Measurements from ENCODE around the gene ABITRAM. TPM values are rescaled to one million over a fixed set of nuclear protein-coding genes. Genes with fewer than 3 reads are reported as not detected.

ABITRAM gene
- total and polyA plus RNA-seq, 2 of the 13 experiments (the other 11 are each of a cell fraction or from before 2014, with no cell fraction given), result 10.2 to 21.6 TPM

GRCh38 chr9:108921200-108921599 lies 13.0 kb upstream of the ABITRAM start (continued):
- TF ChIP-seq ZNF569 (CRISPR knock-in tag; IDR thresholded peaks at IDR 0.05; ENCODE audit: borderline replicate concordance), result no peak

- Histone ChIP-seq H2AFZ (ENCODE audit: low read length) (no peak overlapping the region), H3K4me3 (replicated peaks in 1 of 3; ENCODE audit: insufficient read depth in 1 of 3, low read depth in 2 of 3, low read length in 3 of 3) (no peak overlapping the region), H3K79me2 (ENCODE audit: insufficient read depth, low read length) (peaks cover 21% of the 10 kb centered on the region), H3K4me2 (ENCODE audit: low read depth, low read length) (no peak overlapping the region), H3K4me1 (ENCODE audit: insufficient read depth, low read length) (peaks cover 31% of the 10 kb centered on the region), H3K27me3 (ENCODE audit: control insufficient read depth in 1 of 2, insufficient read depth in 2 of 2, low read length in 2 of 2) (no peaks in the 10 kb centered on the region), H3K9me3 (ENCODE audit: low read length) (no peaks in the 10 kb centered on the region), H4K20me1 (ENCODE audit: insufficient read depth, low read length) (no peaks in the 10 kb centered on the region), H3K9ac (ENCODE audit: insufficient read depth, low read depth, low read length) (no peak overlapping the region), H3K36me3 (replicated peaks in 1 of 2; ENCODE audit: control insufficient read depth in 1 of 2, insufficient read depth in 2 of 2, low read length in 2 of 2) (peaks cover 24 to 83% of the 10 kb centered on the region in 2 experiments), H3K27ac (ENCODE audit: extremely low read length, insufficient read depth, low read length) (no peak overlapping the region)
- peak; percentile 23 for TF ChIP-seq RBM22 (optimal IDR thresholded peaks at IDR 0.05; ENCODE audit: low read length)
- no peak for TF ChIP-seq TFDP2 (CRISPR knock-in tag; IDR thresholded peaks at IDR 0.05)
- ATAC-seq (no peak), FAIRE-seq (no peak), DNase-seq (ENCODE audit: low spot score) (no peak)
- in situ Hi-C loops (cut with HindIII; ENCODE audit: extremely low pct_ligation_motif_present, low pct_unique_long_range_greater_than_20kb) (no loop called here), intact Hi-C loops (cut with micrococcal nuclease; ENCODE audit: unreplicated experiment) (no loop called here)
- CTCF ChIA-PET (ENCODE audit: low intra/inter-chr PET ratio, low total read pairs), result no interaction called here
- no TSS peak for BruUV-seq (replicated peaks)
- POLR2A ChIA-PET, result no interaction called here
These were observed 9.7 kb upstream of the ABITRAM start for GRCh38 chr9:108924466-108924865.

- FAIRE-seq, result no peak
- Histone ChIP-seq H3K4me1 (ENCODE audit: insufficient read depth, low read length) (peaks cover 36% of the 10 kb centered on the region), H3K9me3 (ENCODE audit: low read length) (no peaks in the 10 kb centered on the region), H3K4me3 (replicated peaks in 1 of 3; ENCODE audit: insufficient read depth in 1 of 3, low read depth in 2 of 3, low read length in 3 of 3) (no peak overlapping the region), H3K4me2 (ENCODE audit: low read depth, low read length) (no peak overlapping the region), H3K79me2 (ENCODE audit: insufficient read depth, low read length) (peaks cover 59% of the 10 kb centered on the region), H3K27ac (ENCODE audit: extremely low read length, insufficient read depth, low read length) (no peak overlapping the region), H3K27me3 (ENCODE audit: control insufficient read depth in 1 of 2, insufficient read depth in 2 of 2, low read length in 2 of 2) (no peaks in the 10 kb centered on the region; a peak in 1 of 5 replicates), H2AFZ (ENCODE audit: low read length) (no peak overlapping the region), H4K20me1 (ENCODE audit: insufficient read depth, low read length) (no peaks in the 10 kb centered on the region), H3K36me3 (replicated peaks in 1 of 2; ENCODE audit: control insufficient read depth in 1 of 2, insufficient read depth in 2 of 2, low read length in 2 of 2) (peaks cover 22 to 67% of the 10 kb centered on the region in 2 experiments), H3K9ac (ENCODE audit: insufficient read depth, low read depth, low read length) (no peak overlapping the region)
- in situ Hi-C loops (cut with HindIII; ENCODE audit: extremely low pct_ligation_motif_present, low pct_unique_long_range_greater_than_20kb), result no loop called here
- BruUV-seq (replicated peaks), result no TSS peak
- TF ChIP-seq ZNF3 (CRISPR knock-in tag; IDR thresholded peaks at IDR 0.05), result no peak
- no peak for TF ChIP-seq NFATC3 (CRISPR knock-in tag; IDR thresholded peaks at IDR 0.05)
- TF ChIP-seq E2F5 (CRISPR knock-in tag; conservative IDR thresholded peaks at IDR 0.05), result no peak
- no peak for TF ChIP-seq SMAD3 (CRISPR knock-in tag; IDR thresholded peaks at IDR 0.05)
- TF ChIP-seq SMAD9 (CRISPR knock-in tag; IDR thresholded peaks at IDR 0.05), result no peak
- no peak for TF ChIP-seq MED1 (CRISPR knock-in tag; IDR thresholded peaks at IDR 0.05)
- TF ChIP-seq HNF4A (CRISPR knock-in tag; IDR thresholded peaks at IDR 0.05), result no peak
- no peak for TF ChIP-seq ZBTB8A (CRISPR knock-in tag; IDR thresholded peaks at IDR 0.05; ENCODE audit: borderline replicate concordance, low read depth)
- no peak for TF ChIP-seq ZNF547 (CRISPR knock-in tag; IDR thresholded peaks at IDR 0.05)
- TF ChIP-seq XRCC5 (optimal IDR thresholded peaks at IDR 0.05; ENCODE audit: low read length), result no peak
- POLR2A ChIA-PET, result no interaction called here
- no peak for DNase-seq (ENCODE audit: low spot score)
- CTCF ChIA-PET (ENCODE audit: low intra/inter-chr PET ratio, low total read pairs), result no interaction called here
- intact Hi-C loops (cut with micrococcal nuclease; ENCODE audit: unreplicated experiment), result no loop called here
- no peak for ATAC-seq
- 91% methylated on average over 2 of the region's 2 CpGs for WGBS (ENCODE audit: low lambda C conversion rate)
These were observed 5.8 kb upstream of the ABITRAM start for GRCh38 chr9:108928386-108928785.
